ENCODE measurements around the gene NDRG4.

DNA sequence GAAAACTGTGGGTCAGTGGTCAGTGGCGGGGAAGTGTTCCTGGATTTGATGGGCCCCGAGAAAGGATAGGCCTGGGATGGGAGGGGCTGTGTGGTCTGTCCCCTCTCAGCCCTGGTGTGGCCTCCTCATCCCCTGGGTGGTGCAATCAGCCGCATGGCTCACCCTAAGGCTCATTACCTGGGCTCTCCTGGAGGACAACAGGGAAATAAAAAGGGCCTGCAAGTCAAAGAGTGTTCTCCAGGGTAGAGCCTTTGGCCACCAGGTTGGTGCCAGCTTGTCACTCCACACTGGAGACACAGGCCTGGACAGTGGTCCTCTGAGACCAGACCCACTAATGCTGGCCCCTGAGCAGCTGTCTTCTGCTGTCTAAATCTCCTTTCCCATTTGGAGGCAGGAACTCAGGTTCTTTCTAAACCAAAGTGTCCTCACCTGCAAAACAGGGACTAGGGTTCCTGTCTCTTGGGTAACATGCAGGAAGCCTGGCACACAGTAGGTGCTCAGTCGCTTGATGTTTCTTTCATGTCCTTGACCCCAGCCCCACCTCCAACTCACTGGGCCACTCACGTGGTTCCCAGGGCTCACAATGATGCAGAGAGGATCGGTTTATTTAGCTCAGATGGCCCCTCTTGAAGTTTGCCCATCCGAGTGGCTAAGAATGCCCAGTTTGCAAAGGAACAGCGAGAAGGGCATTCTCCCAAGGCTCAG, 2.4 kb downstream of the NDRG4 start:
- TF ChIP-seq, protein P1, sequence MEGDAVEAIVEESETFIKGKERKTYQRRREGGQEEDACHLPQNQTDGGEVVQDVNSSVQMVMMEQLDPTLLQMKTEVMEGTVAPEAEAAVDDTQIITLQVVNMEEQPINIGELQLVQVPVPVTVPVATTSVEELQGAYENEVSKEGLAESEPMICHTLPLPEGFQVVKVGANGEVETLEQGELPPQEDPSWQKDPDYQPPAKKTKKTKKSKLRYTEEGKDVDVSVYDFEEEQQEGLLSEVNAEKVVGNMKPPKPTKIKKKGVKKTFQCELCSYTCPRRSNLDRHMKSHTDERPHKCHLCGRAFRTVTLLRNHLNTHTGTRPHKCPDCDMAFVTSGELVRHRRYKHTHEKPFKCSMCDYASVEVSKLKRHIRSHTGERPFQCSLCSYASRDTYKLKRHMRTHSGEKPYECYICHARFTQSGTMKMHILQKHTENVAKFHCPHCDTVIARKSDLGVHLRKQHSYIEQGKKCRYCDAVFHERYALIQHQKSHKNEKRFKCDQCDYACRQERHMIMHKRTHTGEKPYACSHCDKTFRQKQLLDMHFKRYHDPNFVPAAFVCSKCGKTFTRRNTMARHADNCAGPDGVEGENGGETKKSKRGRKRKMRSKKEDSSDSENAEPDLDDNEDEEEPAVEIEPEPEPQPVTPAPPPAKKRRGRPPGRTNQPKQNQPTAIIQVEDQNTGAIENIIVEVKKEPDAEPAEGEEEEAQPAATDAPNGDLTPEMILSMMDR (conservative IDR thresholded peaks at IDR 0.05; ENCODE audit: low read depth in 2 of 2) = no peak
- TF ChIP-seq EZH2phosphoT487 (IDR thresholded peaks at IDR 0.05; ENCODE audit: unreplicated experiment) (no peak), EZH2 (IDR thresholded peaks at IDR 0.05; ENCODE audit: low read depth, unreplicated experiment) (no peak), POLR2AphosphoS5 (IDR thresholded peaks at IDR 0.05; ENCODE audit: low read depth) (no peak)
